DMS153 (cell line): ENCODE results near the gene TTC3.
"Not testable (repeated sequence)": the region's sequence is repeated elsewhere in the genome, so short reads cannot be mapped to it uniquely, and the experiment has no call there.

Experiments
- DNase-seq: peaks from one replicate; lab custom pipeline; 2025; lab: John Stamatoyannopoulos, UW

The TTC3 gene

GRCh38 chr21:37098751-37099150 is 25.7 kb downstream of the TTC3 start:
- no peak for DNase-seq

- no peak for DNase-seq
These were observed 27.3 kb downstream of the TTC3 start for GRCh38 chr21:37100316-37100715.

DNA sequence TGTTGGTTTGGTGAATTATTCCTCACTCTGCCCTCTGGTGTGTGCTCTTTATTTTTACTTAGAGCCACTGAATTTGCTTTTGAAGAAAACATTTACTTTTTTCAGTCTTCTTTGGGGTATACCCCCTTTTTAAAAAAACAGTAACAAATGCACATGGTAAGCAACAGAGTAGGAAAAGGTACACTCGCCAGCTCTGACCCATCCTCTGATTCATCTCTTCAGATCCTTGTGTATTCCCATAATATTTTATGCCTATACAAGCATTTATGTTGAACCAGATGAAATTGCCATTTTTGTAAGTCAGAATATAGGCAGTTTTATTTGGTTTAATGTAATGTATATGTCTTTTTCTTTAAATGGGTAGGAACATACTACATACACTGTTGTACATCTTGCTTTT is 28.3 kb downstream of the TTC3 start:
- DNase-seq: no peak

- DNase-seq: not testable (repeated sequence)
These were observed 29.7 kb downstream of the TTC3 start for GRCh38 chr21:37102746-37103145.

- DNase-seq: no peak
These were observed 33.9 kb downstream of the TTC3 start for GRCh38 chr21:37106998-37107397.

DNA sequence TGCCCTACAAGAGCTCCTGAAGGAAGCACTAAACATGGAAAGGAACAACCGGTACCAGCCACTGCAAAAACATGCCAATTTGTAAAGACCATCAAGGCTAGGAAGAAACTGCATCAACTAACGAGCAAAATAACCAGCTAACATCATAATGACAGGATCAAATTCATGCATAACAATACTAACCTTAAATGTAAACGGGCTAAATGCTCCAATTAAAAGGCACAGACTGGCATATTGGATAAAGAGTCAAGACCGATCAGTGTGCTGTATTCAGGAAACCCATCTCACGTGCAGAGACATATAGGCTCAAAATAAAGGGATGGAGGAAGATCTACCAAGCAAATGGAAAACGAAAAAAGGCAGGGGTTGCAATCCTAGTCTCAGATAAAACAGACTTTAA is 38.0 kb downstream of the TTC3 start:
- DNase-seq: not testable (repeated sequence)

GRCh38 chr21:37114301-37114700 is 41.2 kb downstream of the TTC3 start:
- not testable (repeated sequence) for DNase-seq

DNA sequence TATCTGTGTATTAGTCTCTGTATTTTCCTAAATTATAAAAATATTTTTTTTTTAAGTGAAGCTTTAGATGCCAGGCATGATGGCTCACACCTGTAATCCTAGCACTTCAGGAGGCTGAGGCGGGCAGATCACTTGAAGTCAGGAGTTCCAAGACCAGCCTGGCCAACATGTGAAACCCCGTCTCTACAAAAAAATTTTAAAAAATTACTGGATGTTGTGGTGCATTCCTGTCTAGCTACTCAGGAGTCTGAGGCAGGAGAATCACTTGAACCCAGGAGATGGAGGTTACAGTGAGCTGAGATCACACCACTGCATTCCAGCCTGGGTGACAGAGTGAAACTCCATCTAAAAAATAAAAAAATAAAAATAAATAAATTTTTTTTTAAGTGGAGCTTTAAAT is 43.4 kb downstream of the TTC3 start:
- not testable (repeated sequence) for DNase-seq

- no peak for DNase-seq
These were observed 44.1 kb downstream of the TTC3 start for GRCh38 chr21:37117204-37117603.

GRCh38 chr21:37118187-37118826 is 45.3 kb downstream of the TTC3 start:
- no peak for DNase-seq

DNA sequence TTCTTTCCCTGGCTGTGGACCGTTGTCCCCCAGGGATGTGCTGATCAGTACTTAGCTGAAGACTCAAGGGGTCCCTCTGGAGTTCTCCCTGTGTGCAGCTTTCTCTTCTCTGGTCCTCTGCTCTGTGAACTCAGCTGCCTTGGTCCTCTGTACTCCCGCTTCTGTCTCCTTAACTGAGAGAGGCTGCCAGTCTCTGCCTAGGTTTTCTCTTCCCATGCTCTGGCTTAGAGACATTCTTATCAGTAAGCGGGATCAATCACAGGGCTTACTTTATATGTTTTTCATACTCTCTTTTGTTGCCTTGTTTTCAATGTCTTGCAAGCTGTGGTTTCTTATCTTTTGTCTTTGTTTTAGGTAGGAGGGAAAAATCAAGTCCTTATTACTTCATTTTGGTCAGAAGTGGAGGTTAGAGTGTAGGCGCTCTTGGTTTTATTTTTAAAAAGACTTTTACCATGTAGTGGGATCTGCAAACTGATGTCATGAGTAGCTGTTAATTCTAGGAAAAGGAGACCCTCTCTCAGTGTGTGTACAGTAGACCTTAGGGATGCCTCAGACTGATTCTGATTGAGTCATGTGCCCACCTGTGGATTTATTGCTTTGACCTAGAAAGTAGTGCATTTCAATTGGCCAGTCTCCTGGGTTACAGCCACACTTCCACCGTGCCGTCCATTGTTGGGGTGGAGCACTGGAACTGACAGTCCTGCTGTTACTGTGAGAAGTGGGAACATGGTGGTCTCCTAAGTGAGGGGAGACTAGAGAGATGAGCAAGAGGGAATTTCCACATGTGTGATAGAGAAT is 46.6 kb downstream of the TTC3 start:
- DNase-seq: no peak

- DNase-seq: no peak
These were observed 55.0 kb downstream of the TTC3 start for GRCh38 chr21:37128076-37128475.

GRCh38 chr21:37130971-37131370 is 57.9 kb downstream of the TTC3 start:
- no peak for DNase-seq

DNA sequence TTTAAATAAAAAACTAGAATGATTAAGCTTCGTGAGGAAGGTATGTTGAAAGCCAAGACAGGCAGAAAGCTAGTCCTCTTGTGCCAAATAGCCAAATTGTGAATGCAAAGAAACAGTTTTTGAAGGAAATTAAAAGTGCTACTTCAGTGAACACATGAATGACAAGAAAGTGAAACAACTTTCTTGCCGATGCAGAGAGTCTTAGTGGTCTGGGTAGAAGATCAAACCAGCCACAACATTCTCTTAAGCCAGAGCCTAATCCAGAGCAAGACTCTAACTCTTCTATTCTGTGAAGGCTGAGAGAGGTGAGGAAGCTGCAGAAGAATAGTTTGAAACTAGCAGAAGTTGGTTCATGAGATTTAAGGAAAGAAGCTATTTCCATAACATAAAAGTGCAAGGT is 63.2 kb downstream of the TTC3 start:
- no peak for DNase-seq

GRCh38 chr21:37136744-37137143 is 63.7 kb downstream of the TTC3 start:
- DNase-seq: no peak

- DNase-seq: no peak
These were observed 66.1 kb downstream of the TTC3 start for GRCh38 chr21:37139154-37139553.

DNA sequence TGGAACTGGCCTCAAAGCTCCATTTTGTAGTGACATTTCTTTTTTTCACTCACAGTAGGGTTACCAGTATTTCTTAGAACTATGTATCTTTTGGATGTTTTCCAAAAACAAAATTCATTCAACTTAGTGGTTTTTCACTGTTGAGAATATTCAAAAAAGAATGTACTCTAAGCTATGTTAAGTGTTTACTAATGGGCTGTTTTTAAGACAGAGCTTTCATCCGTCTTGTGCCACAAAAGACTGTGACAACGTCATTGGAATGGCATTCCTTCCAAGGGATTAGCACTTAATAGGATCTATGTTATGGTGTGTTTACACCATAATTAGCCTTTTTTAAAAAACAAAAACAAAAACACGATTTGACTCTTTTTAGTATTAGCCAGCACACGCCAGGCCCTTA is 66.8 kb downstream of the TTC3 start:
- DNase-seq: no peak

DNA sequence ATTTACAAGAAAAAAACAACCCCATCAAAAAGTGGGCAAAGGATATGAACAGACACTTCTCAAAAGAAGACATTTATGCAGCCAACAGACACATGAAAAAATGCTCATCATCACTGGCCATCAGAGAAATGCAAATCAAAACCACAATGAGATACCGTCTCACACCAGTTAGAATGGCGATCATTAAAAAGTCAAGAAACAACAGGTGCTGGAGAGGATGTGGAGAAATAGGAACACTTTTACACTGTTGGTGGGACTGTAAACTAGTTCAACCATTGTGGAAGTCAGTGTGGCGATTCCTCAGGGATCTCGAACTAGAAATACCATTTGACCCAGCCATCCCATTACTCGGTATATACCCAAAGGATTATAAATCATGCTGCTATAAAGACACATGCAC is 70.3 kb downstream of the TTC3 start:
- not testable (repeated sequence) for DNase-seq

DNA sequence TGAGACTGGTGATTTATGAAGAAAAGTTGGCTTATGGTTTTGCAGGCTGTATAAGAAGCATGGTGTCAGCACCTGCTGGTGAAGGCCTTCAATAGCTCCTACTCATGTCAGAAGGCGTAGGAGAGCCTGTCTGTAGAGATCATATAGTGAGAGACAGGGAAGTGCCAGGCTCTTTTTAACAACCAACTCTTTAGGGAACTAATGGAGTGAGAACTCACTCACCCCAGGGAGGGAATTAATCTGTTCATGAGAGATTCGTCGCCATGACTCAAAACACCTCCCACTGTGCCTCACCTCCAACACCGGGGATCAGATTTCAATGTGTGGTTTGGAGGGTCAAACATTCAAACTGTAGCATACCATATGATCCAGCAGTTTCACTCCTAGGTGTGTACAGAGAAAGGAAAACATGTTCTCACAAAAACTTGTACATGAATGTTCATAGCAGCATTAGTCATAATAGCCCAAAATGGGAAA is 72.6 kb downstream of the TTC3 start:
- no peak for DNase-seq

- no peak for DNase-seq
These were observed 73.5 kb downstream of the TTC3 start for GRCh38 chr21:37146320-37147235.

GRCh38 chr21:37149411-37149810 is 76.4 kb downstream of the TTC3 start:
- DNase-seq: no peak

DNA sequence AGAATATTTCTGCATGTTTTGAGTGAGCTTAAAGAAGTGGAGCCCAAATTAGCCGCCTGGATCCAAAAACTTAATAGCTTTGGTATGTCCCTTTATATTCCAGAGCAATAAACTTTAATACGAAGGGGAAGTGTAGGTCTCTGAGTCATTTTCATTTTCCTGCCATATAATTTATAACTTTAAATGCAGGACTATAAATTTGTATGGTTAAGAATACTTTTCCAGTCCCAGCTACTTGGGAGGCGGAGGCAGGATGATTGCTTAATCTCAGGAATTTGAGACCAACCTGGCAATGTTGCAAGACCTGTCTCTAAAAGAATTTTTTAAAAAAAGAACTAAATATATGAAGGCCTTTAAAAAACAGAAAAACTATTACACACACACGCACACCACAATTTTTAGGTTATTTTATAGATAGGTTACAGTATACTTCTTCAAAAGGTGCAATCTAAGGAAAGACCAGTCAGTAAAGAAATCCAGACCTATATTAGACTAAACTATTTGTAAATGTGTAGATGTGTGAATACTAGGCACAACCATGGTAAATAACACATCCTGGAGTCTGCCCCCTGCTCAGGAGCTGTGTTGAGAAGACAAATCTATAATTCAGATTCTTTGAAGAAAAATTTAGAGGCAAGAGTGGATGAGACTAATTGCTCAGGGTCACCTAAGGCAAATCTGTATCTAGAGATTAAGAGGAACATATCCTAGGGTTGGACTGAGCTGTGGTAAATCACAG is 80.3 kb downstream of the TTC3 start:
- no peak for DNase-seq
